Neural cell (in vitro differentiated cells): Measurements from ENCODE around the gene BICD1.

ENCODE experiments used
- CTCF ChIP-seq: fragments of 450-650 bp; IDR thresholded peaks from 2 replicates; pipeline ENCODE4 v1.5.1; 2014; ENCODE audit warnings: antibody characterized with exemption, mild to moderate bottlenecking, moderate library complexity; ENCODE audit not compliant: poor library complexity, severe bottlenecking
- EP300 ChIP-seq: fragments of 450-650 bp; conservative IDR thresholded peaks from 2 replicates; pipeline ENCODE4 v1.6.1; 2014; ENCODE audit warnings: antibody characterized with exemption, mild to moderate bottlenecking, moderate library complexity; ENCODE audit not compliant: poor library complexity, severe bottlenecking
- EZH2 ChIP-seq: fragments of 200-600, 300-800 bp; shearing (Covaris generic), sonication (generic); IDR thresholded peaks from 2 replicates; pipeline ENCODE4 v1.6.1; 2014; ENCODE audit warnings: antibody characterized with exemption, low read length, borderline replicate concordance, mild to moderate bottlenecking; ENCODE audit not compliant: insufficient read depth, poor library complexity, severe bottlenecking
- MXI1 ChIP-seq: fragments of 450-650 bp; conservative IDR thresholded peaks from 2 replicates; pipeline ENCODE4 v1.6.1; 2014; ENCODE audit warnings: antibody characterized with exemption, mild to moderate bottlenecking; ENCODE audit not compliant: poor library complexity, severe bottlenecking
- POLR2AphosphoS5 ChIP-seq: IDR thresholded peaks from 2 replicates; pipeline ENCODE4 v1.6.1; 2012
- RAD21 ChIP-seq: fragments of 450-650 bp; conservative IDR thresholded peaks from 2 replicates; pipeline ENCODE4 v1.6.1; 2014; ENCODE audit warnings: antibody characterized with exemption, mild to moderate bottlenecking, moderate library complexity
- SMC3 ChIP-seq: fragments of 450-650 bp; conservative IDR thresholded peaks from 2 replicates; pipeline ENCODE4 v1.6.1; 2014; ENCODE audit warnings: antibody characterized with exemption, mild to moderate bottlenecking, moderate library complexity; ENCODE audit not compliant: poor library complexity
- TAF1 ChIP-seq: IDR thresholded peaks from 2 replicates; pipeline ENCODE4 v1.6.1; 2012; ENCODE audit warnings: low read depth

- TF ChIP-seq CTCF (no peak), EZH2 (no peak), POLR2AphosphoS5 (no peak), EP300 (no peak), TAF1 (no peak), SMC3 (no peak), MXI1 (no peak), RAD21 (no peak)
These were observed 312.4 kb downstream of the BICD1 start for GRCh38 chr12:32418903-32419519.
